Sigmoid colon (tissue), 3 donors: ENCODE data around the gene ABCF3.

Experiments used
- CTCF ChIP-seq, 4 experiments: fragments of 450-650 bp in 3 of 4; fragments of 200-600 bp in 1 of 4; IDR thresholded peaks; one replicate each; pipeline ENCODE4 v1.5.1; 2016 to 2019; ENCODE audit warnings: antibody characterized with exemption in 4 of 4, mild to moderate bottlenecking in 3 of 4, moderate library complexity in 2 of 4
- POLR2A ChIP-seq, 2 donors: fragments of 450-650 bp; IDR thresholded peaks; one replicate each; pipeline ENCODE4 v1.6.1; 2016; ENCODE audit warnings: antibody characterized with exemption in 2 of 2, mild to moderate bottlenecking in 2 of 2, moderate library complexity in 2 of 2

- TF ChIP-seq CTCF (IDR thresholded peaks at IDR 0.05) (no peak), POLR2A (IDR thresholded peaks at IDR 0.05) (no peak)
These were observed 36.9 kb upstream of the ABCF3 start for GRCh38 chr3:184149123-184149522.
